ENCODE results near the gene PRKAA1. TPM values are rescaled to one million over a fixed set of nuclear protein-coding genes. Genes with fewer than 3 reads are reported as not detected.
"Not testable (repeated sequence)": the region's sequence is repeated elsewhere in the genome, so short reads cannot be mapped to it uniquely, and the experiment has no call there.

PRKAA1 gene
- total and polyA plus RNA-seq, 2 donors (not counting 1 experiment from before 2014, with no cell fraction given) = 39.9 to 107 TPM

DNA sequence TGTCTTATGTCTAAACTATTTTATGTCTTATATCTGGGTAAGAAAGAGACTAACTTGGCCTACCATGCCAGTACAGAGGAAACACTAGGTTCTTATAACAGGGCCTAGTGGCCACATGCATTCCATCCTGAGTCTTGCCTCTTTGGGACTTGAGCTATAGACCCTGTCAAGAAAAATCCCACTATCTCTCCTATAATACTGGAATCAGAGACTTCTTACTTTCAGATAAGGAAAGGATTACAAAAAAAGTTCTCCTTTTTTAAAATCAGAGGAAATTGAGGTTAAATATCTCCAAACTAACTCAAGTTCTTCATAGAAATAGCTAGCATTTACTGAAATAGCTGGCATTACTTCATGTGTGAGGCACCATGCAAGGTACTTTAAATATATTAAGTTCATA, 84.2 kb downstream of the PRKAA1 start:
- intact Hi-C loops (cut with micrococcal nuclease) = no loop called here
- Histone ChIP-seq H3K79me2 (ENCODE audit: control insufficient read depth, insufficient read depth, low read length) (no peaks in the 10 kb centered on the region), H3K9ac (ENCODE audit: low read length) (no peak overlapping the region), H3K27me3 (replicated peaks in 1 of 4; ENCODE audit: control extremely low read depth in 1 of 4, control insufficient read depth in 3 of 4, insufficient read depth in 4 of 4, low read length in 3 of 4) (no peaks in the 10 kb centered on the region), H2AFZ (ENCODE audit: insufficient read depth, low read depth, low read length, poor library complexity, severe bottlenecking) (no peak overlapping the region), H3K9me3 (ENCODE audit: control extremely low read depth in 1 of 3, control insufficient read depth in 2 of 3, insufficient read depth in 1 of 3, low read length in 2 of 3) (no peaks in the 10 kb centered on the region), H3K36me3 (replicated peaks in 1 of 2; ENCODE audit: control extremely low read depth in 1 of 2, control insufficient read depth in 1 of 2, extremely low read depth in 1 of 2, insufficient read depth in 2 of 2, low read length in 1 of 2) (peaks cover 6 to 7% of the 10 kb centered on the region in 2 experiments), H3K4me3 (ENCODE audit: control extremely low read depth in 1 of 5, extremely low read depth in 1 of 5, insufficient read depth in 1 of 5, low read depth in 2 of 5, low read length in 4 of 5) (no peak overlapping the region), H3K4me2 (replicated peaks; ENCODE audit: low read depth, low read length, poor library complexity, severe bottlenecking) (no peak overlapping the region), H3K4me1 (ENCODE audit: control insufficient read depth in 2 of 2, insufficient read depth in 2 of 2, low read length in 2 of 2) (no peaks in the 10 kb centered on the region), H4K20me1 (ENCODE audit: control insufficient read depth, insufficient read depth, low read length, poor library complexity, severe bottlenecking) (no peaks in the 10 kb centered on the region), H3K27ac (ENCODE audit: low read length in 2 of 2) (no peak overlapping the region)
- peaks cover 3% of the 10 kb centered on the region for H3K9me3 Mint-ChIP-seq (ENCODE audit: insufficient read depth)
- no peaks in the 10 kb centered on the region for H3K27me3 Mint-ChIP-seq
- TF ChIP-seq, protein P1, sequence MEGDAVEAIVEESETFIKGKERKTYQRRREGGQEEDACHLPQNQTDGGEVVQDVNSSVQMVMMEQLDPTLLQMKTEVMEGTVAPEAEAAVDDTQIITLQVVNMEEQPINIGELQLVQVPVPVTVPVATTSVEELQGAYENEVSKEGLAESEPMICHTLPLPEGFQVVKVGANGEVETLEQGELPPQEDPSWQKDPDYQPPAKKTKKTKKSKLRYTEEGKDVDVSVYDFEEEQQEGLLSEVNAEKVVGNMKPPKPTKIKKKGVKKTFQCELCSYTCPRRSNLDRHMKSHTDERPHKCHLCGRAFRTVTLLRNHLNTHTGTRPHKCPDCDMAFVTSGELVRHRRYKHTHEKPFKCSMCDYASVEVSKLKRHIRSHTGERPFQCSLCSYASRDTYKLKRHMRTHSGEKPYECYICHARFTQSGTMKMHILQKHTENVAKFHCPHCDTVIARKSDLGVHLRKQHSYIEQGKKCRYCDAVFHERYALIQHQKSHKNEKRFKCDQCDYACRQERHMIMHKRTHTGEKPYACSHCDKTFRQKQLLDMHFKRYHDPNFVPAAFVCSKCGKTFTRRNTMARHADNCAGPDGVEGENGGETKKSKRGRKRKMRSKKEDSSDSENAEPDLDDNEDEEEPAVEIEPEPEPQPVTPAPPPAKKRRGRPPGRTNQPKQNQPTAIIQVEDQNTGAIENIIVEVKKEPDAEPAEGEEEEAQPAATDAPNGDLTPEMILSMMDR (IDR thresholded peaks at IDR 0.05) = no peak
- no peak for TF ChIP-seq EZH2 (IDR thresholded peaks at IDR 0.05; ENCODE audit: borderline replicate concordance, insufficient read depth, low read depth, low read length, poor library complexity, severe bottlenecking)
- no peak overlapping the region for H3K4me3 Mint-ChIP-seq
- no peak for DNase-seq
- no peak for ATAC-seq (ENCODE audit: low read depth)
- CTCF ChIA-PET = interaction anchor here (0.8 to 1.1 kb wide), 2 partner anchors 1000 to 1143 kb away, joined by 3 to 4 read pairs; no protein-coding TSS in a partner anchor
- peaks cover 3% of the 10 kb centered on the region for H3K4me1 Mint-ChIP-seq
- POLR2A ChIA-PET = no interaction called here
- H3K27ac Mint-ChIP-seq = no peak overlapping the region

DNA sequence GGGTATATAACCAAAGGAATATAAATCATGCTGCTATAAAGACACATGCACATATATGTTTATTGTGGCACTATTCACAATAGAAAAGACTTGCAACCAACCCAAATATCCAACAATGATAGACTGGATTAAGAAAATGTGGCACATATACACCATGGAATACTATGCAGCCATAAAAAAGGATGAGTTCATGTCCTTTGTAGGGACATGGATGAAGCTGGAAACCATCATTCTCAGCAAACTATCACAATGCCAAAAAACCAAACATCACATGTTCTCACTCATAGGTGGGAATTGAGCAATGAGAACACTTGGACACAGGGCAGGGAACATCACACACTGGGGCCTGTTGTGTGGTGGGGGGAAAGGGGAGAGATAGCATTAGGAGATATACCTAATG, 87.6 kb downstream of the PRKAA1 start:
- H2AFZ ChIP-seq (ENCODE audit: insufficient read depth, low read depth, low read length, poor library complexity, severe bottlenecking); H3K4me1 ChIP-seq (ENCODE audit: control insufficient read depth in 2 of 2, insufficient read depth in 2 of 2, low read length in 2 of 2); H3K27ac ChIP-seq (ENCODE audit: low read length in 2 of 2); H3K27ac Mint-ChIP-seq; intact Hi-C loops (cut with micrococcal nuclease); H3K79me2 ChIP-seq (ENCODE audit: control insufficient read depth, insufficient read depth, low read length); H3K4me3 Mint-ChIP-seq; H4K20me1 ChIP-seq (ENCODE audit: control insufficient read depth, insufficient read depth, low read length, poor library complexity, severe bottlenecking); H3K9me3 Mint-ChIP-seq (ENCODE audit: insufficient read depth); H3K4me2 ChIP-seq (replicated peaks; ENCODE audit: low read depth, low read length, poor library complexity, severe bottlenecking); H3K4me1 Mint-ChIP-seq; CTCF ChIA-PET; H3K9ac ChIP-seq (ENCODE audit: low read length); ATAC-seq (ENCODE audit: low read depth); DNase-seq; POLR2A ChIA-PET; H3K27me3 ChIP-seq (replicated peaks in 1 of 4; ENCODE audit: control extremely low read depth in 1 of 4, control insufficient read depth in 3 of 4, insufficient read depth in 4 of 4, low read length in 3 of 4); H3K36me3 ChIP-seq (replicated peaks in 1 of 2; ENCODE audit: control extremely low read depth in 1 of 2, control insufficient read depth in 1 of 2, extremely low read depth in 1 of 2, insufficient read depth in 2 of 2, low read length in 1 of 2); H3K27me3 Mint-ChIP-seq; H3K4me3 ChIP-seq (ENCODE audit: control extremely low read depth in 1 of 5, extremely low read depth in 1 of 5, insufficient read depth in 1 of 5, low read depth in 2 of 5, low read length in 4 of 5); H3K9me3 ChIP-seq (ENCODE audit: control extremely low read depth in 1 of 3, control insufficient read depth in 2 of 3, insufficient read depth in 1 of 3, low read length in 2 of 3): not testable (repeated sequence)

Small RNAs within 50 kb of the gene (small RNA-seq; reads per million reads assigned to genes)
- gene RF00191 (ENCODE audit: insufficient read length, low read depth, low replicate concordance) = not detected
- gene SNORD72 (ENCODE audit: insufficient read length, low read depth, low replicate concordance) = 54.8 reads per million, percentile 93 among the genes with 10 or more reads in this experiment

Other genes with a start within 250 kb of the PRKAA1 start
- gene PTGER4, start 118.5 kb downstream of the PRKAA1 start, total RNA-seq = 26.3 and 26.8 TPM in 2 replicates
- 76.7 and 85.4 TPM in 2 replicates for gene PTGER4, start 118.5 kb downstream of the PRKAA1 start, polyA plus RNA-seq
- 15.8 and 18.2 TPM in 2 replicates for gene TTC33, start 42.4 kb downstream of the PRKAA1 start, total RNA-seq
- gene TTC33, start 42.4 kb downstream of the PRKAA1 start, polyA plus RNA-seq = 1.7 and 2.1 TPM in 2 replicates
- 1,932 and 2,240 TPM in 2 replicates for gene RPL37, start 36.8 kb upstream of the PRKAA1 start, total RNA-seq
- 141 and 173 TPM in 2 replicates for gene RPL37, start 36.8 kb upstream of the PRKAA1 start, polyA plus RNA-seq
- 2.0 and 2.7 TPM in 2 replicates for gene CARD6, start 43.0 kb upstream of the PRKAA1 start, total RNA-seq
- 0.45 and 0.72 TPM in 2 replicates for gene CARD6, start 43.0 kb upstream of the PRKAA1 start, polyA plus RNA-seq
- gene C7, start 111.1 kb upstream of the PRKAA1 start, total RNA-seq = not detected in 2 replicates
- gene C7, start 111.1 kb upstream of the PRKAA1 start, polyA plus RNA-seq = not detected in 2 replicates